Measurements from ENCODE around the gene CCDC8.
"Not testable (repeated sequence)": the region's sequence is repeated elsewhere in the genome, so short reads cannot be mapped to it uniquely, and the experiment has no call there.

Gene CCDC8

DNA sequence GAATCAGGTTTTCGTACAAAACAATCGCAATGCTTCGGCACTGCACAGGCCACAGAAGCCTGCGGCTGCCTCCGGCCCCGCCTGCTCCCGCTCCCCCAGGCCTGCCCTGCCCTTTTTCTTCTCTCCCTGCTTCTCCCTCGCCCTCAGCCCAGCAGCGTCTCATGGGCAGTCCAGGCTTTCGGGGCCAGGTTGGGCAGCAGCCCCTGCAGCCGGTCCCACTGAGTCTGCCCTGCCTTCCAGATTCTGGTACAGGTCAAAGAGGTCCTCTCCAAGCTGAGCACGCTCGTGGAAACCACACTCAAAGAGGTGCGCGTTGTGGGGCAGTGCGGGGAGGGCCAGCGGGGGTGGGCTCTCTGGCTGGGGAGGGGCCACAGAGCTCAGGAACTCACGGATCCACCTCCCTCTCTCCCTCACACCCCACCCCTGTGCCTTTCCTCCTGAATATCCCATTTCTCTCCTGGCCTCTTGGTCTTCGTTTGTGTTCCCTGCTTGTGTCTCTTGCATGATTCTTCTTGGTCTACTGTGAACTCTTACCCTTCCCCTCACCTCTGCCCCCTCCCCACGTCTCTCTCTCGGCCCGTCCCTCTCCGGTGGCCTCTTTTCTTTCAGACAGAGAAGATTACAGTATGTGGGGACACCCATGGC is 30.1 kb downstream of the CCDC8 start:
- no peak for DNase-seq (ENCODE audit: low read depth in 2 of 2)

DNA sequence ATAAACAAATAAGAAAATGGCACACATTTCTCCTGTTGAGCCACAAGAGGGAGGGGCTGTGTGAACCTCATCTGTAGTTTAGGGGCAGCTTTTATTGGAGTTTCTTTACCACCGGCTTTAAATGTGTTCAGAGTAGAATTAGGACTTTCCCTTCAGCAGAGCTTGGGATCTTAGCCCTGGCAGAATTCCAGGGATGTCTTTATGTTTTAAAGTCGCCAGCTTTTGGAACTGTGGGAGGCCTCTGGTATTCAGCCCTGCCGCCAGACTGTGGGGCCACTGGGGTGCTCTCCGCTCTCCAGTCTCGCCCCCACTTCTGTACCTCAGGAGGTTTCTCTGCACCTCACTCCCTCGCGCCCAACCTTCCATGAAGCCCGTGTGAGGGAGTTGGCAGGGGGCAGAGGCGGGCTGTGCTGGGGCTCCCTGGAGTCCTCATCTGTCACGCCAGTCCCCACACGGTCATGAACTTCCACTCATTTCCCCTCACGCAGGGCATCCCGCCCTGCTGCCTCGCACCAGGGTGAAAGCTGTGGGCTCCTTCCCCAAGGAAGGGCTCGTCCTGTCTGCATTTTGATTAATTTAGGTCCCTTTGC is 31.5 kb downstream of the CCDC8 start:
- DNase-seq (ENCODE audit: low read depth in 2 of 2) = no peak

DNA sequence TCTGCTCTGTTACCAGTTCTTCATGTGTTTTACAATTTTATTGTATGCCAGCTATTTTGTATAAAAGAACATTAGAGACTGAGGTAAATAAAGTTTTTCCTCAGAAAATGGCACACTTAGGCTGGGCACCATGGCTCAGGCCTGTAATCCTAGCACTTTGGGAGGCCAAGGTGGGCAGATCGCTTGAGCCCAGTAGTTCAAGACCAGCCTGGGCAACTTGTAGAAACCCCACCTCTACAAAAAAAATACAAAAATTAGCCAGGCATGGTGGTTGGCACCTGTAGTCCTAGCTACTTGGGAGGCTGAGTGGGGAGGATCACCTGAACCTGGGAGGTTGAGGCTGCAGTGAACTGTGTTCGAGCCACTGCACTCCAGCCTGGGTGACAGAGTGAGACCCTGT is 32.0 kb downstream of the CCDC8 start:
- DNase-seq (ENCODE audit: low read depth in 2 of 2) = no peak

DNA sequence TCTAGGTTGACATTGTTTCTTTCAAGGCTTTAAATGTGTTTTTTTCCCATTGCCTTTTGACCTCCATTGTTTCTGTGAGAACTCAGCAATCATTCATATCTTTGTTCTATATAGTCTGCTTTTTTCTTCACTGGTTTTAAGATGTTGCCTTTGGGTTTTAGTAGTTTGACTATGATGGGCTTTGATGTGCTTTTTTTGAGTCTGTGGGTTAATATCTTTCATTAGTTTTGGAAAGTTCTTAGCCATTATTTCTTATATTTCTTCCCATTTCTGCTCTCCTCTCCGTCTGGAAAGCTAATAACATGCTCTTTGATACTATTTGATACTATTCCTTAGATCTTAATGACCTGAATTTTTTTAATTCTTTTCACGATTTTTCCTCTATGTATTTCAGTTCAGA is 32.7 kb downstream of the CCDC8 start:
- DNase-seq (ENCODE audit: low read depth in 2 of 2) = no peak

DNA sequence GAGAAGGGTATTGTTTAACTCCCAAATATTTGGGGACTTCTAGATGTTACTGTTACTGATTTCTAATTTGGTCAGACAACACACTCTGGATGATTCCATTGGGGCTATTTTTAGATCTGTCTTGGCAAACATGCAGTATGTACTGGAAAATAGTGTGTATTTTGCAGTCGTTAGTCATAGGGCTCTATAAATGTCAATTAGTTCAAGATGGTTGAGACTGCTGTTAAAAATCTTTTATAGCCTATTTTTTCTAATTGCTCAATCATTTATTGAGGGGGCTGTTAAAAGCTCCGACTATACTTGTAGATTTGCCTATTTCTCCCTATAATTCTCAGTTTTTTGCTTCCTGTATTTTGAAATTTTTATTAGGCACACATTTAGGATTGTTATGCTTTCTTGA is 35.1 kb downstream of the CCDC8 start:
- DNase-seq (ENCODE audit: low read depth in 2 of 2) = no peak

DNA sequence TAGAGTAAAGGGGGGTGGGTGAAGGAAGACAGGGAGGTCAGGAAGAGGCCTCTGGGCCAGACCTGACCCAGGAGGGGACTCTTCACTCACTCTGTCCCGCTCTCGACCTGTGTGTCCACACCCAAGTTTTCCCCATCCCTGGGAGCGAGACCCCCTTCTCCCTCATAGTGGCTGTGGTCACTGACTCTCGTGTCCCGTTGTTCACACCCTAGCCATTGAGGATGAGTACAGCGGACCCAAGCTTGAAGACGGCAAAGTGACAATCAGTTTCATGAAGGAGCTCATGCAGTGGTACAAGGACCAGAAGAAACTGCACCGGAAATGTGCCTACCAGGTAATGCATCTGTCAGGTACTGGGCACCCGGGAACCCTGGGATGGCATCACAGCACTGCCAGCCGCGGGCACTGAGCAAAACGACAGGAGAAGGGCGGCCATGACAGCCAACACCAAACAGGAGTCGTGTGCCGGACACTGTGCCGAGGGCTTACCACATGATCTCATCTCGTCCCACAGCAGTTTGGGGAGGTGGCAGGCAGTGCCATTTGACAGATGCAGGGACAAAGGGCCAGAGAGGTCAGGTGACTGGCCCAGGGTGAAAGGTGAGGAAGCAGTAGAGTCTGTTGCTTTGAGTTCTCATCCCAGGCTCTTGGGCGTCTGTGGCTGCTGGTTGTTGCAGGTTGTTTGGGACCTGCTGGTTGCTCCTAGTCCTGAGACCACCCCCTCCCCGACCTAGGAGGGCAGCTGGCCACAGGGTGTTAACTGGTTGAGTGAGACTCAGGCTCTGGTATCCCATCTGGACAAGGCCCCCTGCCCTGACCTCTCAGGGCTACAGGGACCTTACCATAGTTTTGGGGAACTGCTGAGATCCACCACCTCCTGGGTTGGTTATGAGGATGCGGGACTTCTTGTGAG is 36.9 kb downstream of the CCDC8 start:
- no peak for DNase-seq (ENCODE audit: low read depth in 2 of 2)

DNA sequence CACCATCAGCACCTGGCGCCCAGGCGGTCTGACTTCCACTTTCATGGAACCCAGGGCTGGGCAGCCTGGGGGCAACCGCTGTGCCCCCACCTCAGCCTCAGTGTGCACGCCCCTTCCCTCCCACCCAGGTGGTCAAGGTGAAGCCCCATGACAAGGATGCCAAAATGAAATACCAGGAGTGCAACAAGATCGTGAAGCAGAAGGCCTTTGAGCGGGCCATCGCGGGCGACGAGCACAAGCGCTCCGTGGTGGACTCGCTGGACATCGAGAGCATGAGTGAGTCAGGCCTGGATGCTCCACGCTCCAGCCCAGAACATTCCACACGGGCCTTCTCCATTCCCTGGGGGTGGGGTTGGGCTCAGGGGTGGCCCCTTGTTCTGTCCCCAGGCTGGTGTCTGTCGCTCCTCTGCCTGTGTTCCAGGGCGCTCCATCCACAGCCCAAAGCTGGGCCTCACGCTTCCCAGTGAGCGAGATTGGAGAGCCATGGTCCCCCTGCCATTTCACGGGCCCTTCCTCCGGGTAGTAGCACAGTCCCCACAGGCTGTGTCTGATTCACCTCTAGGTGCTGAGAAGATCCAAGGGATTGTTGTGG is 37.8 kb downstream of the CCDC8 start:
- DNase-seq (ENCODE audit: low read depth in 2 of 2) = not testable (repeated sequence)

DNA sequence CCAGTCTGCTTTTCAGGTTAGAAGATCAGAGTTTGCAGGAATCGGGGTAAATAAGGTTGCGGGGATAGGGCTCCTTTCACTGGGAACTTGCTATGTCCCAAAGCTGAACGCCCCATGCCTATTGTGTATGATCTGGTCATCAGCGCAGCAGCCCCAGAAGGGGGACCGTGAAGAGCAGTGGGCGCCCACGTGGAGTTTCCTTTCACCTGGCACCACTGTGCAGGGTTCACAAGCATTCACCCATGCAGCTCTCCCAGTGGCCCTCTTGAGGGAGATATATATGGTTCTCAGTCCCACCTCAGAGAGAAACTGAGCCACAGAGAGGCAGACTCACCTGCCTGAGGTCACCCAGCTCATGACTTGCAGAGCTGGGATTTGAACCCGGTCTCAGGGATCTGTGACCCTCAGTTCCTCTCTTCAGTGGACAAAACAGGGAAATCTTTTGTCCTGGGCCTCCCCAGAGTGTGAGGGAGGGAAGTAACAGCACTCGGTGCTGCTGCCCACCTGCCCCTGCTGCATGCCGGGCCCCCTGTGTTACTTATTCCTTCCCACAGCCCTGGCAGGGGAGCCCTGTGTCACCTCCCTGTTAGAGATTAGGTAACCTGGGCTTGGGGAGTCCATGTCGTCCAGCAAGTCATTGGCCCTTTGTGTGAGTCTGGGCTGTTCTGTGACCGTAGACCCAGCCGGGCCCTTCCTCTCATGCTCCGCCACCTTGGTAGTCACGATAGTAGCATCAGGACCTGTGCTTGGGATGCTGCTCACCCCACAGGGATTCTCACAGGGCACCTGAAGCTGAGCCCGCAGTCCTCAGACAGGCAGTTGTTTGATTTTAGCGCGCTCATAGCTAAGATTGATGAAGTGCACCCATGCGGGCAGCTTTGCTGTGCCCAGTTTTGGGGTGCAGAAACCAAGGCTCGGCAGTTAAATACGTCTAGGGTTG is 38.6 kb downstream of the CCDC8 start:
- DNase-seq (ENCODE audit: low read depth in 2 of 2) = no peak

DNA sequence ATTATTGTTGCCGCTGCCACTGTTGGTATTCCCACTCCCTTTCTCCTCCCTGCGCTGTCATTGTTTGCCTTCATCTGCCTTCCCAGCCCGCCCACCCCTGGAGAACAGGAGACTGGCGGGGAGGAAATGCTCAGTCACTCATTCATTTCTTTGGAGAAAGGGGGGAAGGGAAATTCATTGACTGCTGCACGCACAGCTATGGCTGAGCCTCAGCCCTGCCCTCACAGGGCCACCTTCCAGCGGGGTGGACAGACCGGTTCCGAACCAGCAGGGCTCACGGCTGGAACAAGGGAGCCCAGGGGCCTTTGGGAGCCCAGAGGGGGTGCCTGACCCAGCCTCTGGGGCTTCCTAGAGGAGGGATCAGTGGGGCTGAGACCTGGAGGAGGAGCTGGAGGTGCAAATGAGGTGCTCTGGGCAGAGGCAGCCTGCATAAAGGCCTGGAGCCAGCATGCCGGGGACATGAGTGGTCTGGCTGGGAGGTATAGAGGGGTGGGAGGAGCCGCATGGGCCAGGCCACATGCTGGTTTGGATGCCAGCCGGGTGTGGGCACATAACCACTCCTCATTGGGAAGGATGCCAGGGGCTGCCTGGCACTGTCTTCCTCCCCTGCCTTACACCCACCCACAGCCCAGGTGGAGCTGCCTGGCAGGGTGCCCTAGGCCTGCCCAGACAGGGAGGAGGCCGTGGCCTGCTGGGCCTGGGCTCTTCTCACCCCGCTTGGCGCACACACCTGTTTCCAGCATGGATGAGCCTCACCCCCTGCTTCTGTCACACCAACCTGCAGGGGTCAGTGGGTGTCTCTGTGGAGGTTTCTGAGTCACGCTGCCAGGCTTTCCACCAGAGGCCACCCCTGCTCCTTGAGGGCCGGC is 39.6 kb downstream of the CCDC8 start:
- no peak for DNase-seq (ENCODE audit: low read depth in 2 of 2)

DNA sequence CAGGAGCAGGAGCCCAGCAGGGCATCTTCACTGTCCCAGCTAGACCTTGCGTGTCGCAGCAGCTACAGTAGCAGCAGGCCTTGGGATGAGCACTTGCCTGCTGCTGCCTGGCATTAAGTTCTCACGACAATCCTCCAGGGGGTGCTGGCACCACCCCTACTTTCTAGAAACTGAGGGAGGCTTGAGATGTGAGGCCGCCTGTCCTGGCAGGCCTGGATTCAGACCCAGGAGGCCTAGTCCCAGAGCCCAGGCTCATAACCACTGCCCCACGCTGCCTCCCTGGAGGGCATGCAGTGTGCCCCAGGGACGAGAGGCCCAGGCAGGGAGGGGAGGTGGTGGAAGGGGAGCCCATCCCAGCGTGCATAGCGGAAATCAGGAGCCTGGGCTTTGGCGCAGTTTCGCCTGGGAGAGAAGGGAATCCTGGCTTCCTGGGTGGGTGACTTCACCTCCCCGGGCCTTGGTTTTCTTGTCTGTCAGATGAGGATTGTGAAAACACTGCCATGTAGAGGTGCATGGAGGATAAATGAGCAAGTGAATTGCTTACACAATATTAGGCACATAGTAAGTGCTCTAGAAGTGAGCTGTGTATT is 40.4 kb downstream of the CCDC8 start:
- DNase-seq (ENCODE audit: low read depth in 2 of 2) = no peak

DNA sequence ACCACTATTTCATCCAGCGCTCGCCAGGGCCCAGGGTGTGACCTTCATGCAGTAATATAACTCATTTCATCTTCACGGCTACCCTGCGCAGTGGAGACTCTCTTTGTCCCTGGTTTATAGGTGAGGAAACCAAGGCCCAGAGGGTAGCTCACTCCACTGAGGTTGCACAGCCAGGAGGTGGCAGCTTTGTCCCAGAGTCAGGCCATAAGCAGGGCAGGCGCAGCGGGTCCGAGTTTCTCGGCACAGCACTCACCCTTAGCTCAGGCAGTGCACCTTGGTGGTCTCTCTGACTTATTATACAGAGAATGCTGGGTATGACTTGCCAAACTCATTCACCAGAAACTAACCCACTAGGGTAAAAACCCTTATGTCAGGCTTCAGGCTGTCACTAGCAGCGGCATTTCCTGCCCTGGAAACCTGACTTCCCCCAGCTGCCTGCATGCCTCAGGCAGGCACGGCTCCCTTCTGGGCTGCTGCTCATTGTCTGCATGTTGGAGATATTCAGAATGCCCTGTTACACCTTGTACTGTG is 41.9 kb downstream of the CCDC8 start:
- no peak for DNase-seq (ENCODE audit: low read depth in 2 of 2)

DNA sequence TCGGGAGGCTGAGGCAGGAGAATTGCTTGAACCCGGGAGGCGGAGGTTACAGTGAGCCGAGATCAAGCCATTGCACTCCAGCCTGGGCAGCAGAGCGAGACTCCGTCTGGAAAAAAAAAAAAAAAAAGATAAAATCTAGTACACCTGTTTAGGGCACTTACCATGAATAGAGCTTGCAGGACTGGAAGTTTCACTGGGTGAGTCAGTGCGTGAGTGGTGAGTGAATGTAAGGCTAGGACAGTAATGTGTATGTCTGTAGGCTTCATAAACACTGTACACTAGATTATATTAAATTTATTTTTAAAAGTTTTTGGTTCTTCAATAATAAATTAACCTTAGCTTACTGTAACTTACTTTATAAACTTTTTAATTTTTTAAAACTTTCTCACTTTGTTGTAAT is 43.5 kb downstream of the CCDC8 start:
- peak in 1 of 2 donors; percentile 14 for DNase-seq (ENCODE audit: low read depth in 2 of 2)

DNA sequence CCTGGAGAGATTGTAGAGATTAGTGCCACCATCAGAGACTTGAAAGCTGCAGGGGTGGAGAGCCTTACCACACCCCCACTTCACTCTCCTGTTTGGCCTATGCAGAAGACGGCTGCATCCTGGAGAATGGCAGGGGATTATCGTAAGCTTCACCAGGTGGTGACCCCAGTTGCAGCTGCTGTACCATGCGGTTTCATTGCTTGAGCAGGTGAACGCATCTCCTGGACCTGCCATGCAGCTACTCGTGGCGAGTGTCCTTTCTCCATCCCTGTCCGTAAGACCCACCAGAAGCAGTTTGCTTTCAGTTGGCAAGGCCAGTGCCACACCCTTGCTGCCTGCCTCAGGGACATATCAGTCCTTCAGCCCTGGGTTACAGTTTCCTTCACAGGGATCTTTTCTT is 45.2 kb downstream of the CCDC8 start:
- no peak for DNase-seq (ENCODE audit: low read depth in 2 of 2)

DNA sequence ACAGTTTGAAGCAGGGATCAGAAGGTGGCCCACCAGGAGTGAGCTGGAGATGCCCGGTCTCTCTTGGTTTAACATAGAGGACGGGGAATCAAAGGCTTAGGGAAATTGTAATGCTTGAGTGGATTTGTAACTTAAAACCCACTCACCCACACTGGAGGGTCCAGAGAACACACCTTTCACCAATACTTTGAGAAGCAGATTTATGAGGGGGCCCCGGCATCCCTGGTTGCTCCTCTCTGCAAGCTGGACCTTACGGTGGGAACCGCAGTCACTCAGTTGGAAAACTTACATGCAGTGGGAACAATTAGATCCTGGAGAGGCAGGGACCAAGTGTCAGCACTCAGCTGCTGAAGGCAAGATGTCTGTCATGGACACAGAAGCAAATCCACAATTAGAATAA is 45.9 kb downstream of the CCDC8 start:
- DNase-seq (ENCODE audit: low read depth in 2 of 2) = no peak

DNA sequence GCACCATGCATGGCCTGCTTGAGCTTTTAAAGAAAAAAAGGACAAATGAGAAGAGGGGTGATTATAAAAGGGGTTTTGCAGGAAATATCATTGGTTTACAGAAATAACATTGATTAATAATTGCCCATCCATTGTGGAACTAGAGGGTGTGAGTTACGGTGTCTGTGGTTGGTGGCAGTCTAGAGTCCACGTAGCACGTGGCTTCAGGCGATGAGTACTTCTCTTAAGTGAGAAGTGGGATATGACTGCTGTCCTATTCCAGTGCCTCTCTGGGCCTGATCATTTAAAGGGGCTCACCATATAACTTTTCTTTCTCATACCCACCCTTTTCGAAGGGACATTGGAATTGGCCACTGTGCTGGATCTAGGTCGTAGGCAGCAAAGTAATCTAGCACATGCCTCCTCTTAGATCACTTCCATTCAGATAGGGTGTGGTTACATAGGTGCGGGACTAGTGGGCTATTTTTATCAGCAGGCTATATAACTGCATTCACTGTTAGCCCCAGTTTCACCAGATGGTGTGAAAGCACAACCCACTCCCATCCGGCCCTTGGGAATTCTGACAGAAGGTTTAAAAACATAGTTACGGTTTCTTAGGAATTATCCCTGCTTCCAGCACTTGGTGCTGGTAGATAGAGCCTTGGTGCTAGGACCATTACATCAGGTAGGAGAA is 46.6 kb downstream of the CCDC8 start:
- DNase-seq (ENCODE audit: low read depth in 2 of 2) = no peak

DNA sequence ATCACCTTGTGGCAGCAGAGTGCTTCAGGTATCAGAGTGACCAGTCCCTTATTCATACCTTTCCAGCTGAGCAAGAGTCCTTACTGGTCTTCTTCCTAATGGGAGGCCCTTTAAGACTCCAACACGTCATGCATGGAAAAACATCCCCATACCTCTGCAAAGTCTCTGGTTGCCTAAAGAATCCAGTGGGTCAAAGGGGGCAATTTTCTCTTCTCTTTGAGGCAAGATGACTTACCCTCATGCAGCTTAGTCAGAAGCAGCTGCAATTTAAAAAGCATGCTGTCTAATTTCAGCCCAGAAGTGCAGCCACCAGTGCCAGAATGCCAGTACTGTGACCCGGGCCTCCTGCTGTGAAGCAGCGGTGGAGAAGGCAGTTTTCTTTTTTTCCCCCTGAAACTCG is 47.8 kb downstream of the CCDC8 start:
- no peak for DNase-seq (ENCODE audit: low read depth in 2 of 2)

DNA sequence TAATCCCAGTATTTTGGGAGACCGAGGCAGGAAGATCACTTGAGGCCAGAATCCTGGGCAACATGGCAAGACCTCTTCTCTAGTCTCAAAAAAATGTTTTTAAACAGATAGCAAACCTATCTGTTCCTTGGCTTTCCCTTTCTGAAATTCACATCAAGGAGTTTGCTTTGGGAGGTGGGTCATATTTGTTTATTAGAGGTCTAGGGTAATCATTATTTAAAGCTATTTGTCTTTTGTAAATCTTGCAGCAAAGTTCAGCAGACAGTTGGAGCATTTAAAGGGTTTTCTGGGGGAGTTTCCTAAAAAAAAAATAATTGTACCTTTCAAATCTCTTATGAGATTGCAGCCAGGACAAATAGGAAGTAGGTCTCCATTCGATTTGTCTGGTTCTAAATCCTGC is 49.0 kb downstream of the CCDC8 start:
- DNase-seq (ENCODE audit: low read depth in 2 of 2) = no peak

DNA sequence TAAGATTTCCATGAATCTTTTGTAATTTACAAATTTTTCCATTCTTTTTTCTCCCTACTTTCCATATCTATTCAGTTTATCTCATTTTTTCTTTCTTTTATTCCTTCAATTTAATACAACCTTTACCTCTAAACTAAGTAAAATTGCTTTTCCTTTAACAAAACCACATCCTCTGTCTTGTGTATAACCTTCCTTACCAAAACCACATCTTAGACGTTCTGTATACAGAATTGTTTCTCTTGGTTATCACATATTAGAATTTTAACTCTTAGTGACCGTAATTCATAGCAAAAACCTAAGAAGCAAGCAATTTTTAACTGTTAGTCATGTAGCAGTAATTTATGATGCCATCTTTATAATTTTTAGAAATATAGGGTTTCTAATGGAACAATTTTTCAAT is 51.4 kb downstream of the CCDC8 start:
- no peak for DNase-seq (ENCODE audit: low read depth in 2 of 2)

Data from stimulated activated CD4-positive, alpha-beta T cell treated with anti-CD3 and anti-CD28 coated beads, Interleukin-15, amount 100 ng/mL, for 48 hours (primary cell).